ENCODE data around the gene SIRT5.

GRCh38 chr6:13630499-13630898 lies 56.1 kb downstream of the SIRT5 start:
- no peak for TF ChIP-seq EP300 (IDR thresholded peaks at IDR 0.05)
- no peak for TF ChIP-seq CTCF (IDR thresholded peaks at IDR 0.05)
- no peak for TF ChIP-seq POLR2A (IDR thresholded peaks at IDR 0.05)

Measured in gastroesophageal sphincter (tissue), 3 donors.